HG03442 (cell line): ENCODE measurements around the gene CDH2.

ENCODE experiments used
- ATAC-seq: cut with Tn5 transposase; IDR thresholded peaks from one replicate; pipeline ENCODE4 v1.9.1; 2021; ENCODE audit warnings: mild to moderate bottlenecking, moderate library complexity; ENCODE audit not compliant: unreplicated experiment

CDH2 gene

GRCh38 chr18:28048612-28049011, 128.3 kb downstream of the CDH2 start:
- no peak for ATAC-seq

- no peak for ATAC-seq
Measured at GRCh38 chr18:28045880-28046279, 131.1 kb downstream of the CDH2 start.

- no peak for ATAC-seq
Measured at GRCh38 chr18:28045176-28045810, 131.6 kb downstream of the CDH2 start.

GRCh38 chr18:28044036-28044435, 132.9 kb downstream of the CDH2 start:
- ATAC-seq: no peak

GRCh38 chr18:28043631-28044030, 133.3 kb downstream of the CDH2 start:
- no peak for ATAC-seq

- ATAC-seq: no peak
Measured at GRCh38 chr18:28041366-28041765, 135.6 kb downstream of the CDH2 start.

- ATAC-seq: no peak
Measured at GRCh38 chr18:28040716-28041115, 136.2 kb downstream of the CDH2 start.

- no peak for ATAC-seq
Measured at GRCh38 chr18:28040211-28040610, 136.7 kb downstream of the CDH2 start.

- ATAC-seq: no peak
Measured at GRCh38 chr18:28039691-28040090, 137.2 kb downstream of the CDH2 start.

GRCh38 chr18:28039078-28039477, 137.9 kb downstream of the CDH2 start:
- no peak for ATAC-seq

- ATAC-seq: no peak
Measured at GRCh38 chr18:28036488-28036887, 140.4 kb downstream of the CDH2 start.

- ATAC-seq: no peak
Measured at GRCh38 chr18:28034567-28034966, 142.4 kb downstream of the CDH2 start.

GRCh38 chr18:28032177-28032576, 144.8 kb downstream of the CDH2 start:
- ATAC-seq: no peak

GRCh38 chr18:28030458-28030857, 146.5 kb downstream of the CDH2 start:
- no peak for ATAC-seq

- no peak for ATAC-seq
Measured at GRCh38 chr18:28027755-28028154, 149.2 kb downstream of the CDH2 start.

GRCh38 chr18:28019425-28020108, 157.4 kb downstream of the CDH2 start:
- ATAC-seq: no peak

- no peak for ATAC-seq
Measured at GRCh38 chr18:28018351-28018750, 158.6 kb downstream of the CDH2 start.

- ATAC-seq: no peak
Measured at GRCh38 chr18:28015671-28016070, 161.3 kb downstream of the CDH2 start.

- no peak for ATAC-seq
Measured at GRCh38 chr18:28013066-28013465, 163.9 kb downstream of the CDH2 start.

- ATAC-seq: no peak
Measured at GRCh38 chr18:28012336-28012735, 164.6 kb downstream of the CDH2 start.

GRCh38 chr18:28009589-28009988, 167.3 kb downstream of the CDH2 start:
- no peak for ATAC-seq

- no peak for ATAC-seq
Measured at GRCh38 chr18:28007841-28008240, 169.1 kb downstream of the CDH2 start.

GRCh38 chr18:28005164-28005563, 171.8 kb downstream of the CDH2 start:
- no peak for ATAC-seq
